ENCODE data around the gene CAPN7.
A peak's percentile ranks its signal among the peaks of the same experiment; 100 is the strongest.

DNA sequence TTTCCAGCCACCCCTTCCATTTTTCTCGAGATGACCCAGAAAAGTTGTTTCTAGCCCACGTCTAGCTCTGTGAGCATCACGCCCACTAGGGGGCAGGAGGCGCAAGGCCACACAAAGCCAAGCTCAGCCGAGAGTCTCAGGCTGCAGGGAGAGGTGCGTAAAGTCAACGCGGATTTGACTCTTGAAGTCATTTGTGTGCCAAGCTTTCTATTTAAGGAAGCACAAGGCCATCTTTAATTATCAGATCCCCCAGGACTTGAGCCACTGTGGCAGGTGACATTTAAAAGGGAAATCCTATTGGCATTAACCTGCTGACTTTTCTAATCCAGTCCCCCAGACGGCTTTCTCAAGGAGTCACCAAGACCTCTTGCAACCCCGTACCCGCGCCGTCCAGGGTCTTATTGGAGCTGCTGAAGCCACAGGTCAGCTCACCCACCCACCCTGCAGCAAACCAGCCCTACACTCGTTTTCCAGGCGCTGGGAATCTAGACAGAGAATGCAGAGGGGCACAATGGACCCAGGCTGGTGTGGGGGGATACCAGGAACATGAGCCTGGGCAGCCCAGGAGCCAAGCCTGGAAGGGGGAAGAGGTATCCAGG lies 62.1 kb downstream of the CAPN7 start:
- TF ChIP-seq, protein P1, sequence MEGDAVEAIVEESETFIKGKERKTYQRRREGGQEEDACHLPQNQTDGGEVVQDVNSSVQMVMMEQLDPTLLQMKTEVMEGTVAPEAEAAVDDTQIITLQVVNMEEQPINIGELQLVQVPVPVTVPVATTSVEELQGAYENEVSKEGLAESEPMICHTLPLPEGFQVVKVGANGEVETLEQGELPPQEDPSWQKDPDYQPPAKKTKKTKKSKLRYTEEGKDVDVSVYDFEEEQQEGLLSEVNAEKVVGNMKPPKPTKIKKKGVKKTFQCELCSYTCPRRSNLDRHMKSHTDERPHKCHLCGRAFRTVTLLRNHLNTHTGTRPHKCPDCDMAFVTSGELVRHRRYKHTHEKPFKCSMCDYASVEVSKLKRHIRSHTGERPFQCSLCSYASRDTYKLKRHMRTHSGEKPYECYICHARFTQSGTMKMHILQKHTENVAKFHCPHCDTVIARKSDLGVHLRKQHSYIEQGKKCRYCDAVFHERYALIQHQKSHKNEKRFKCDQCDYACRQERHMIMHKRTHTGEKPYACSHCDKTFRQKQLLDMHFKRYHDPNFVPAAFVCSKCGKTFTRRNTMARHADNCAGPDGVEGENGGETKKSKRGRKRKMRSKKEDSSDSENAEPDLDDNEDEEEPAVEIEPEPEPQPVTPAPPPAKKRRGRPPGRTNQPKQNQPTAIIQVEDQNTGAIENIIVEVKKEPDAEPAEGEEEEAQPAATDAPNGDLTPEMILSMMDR (IDR thresholded peaks at IDR 0.05): peak; percentile 90 to 94 (median 94)
- TF ChIP-seq POLR2A (IDR thresholded peaks at IDR 0.05): no peak
- TF ChIP-seq POLR2AphosphoS5 (IDR thresholded peaks at IDR 0.05): peak; percentile 65
